HG02981 (cell line): Measurements from ENCODE around the gene TUBA4B.
"Not testable (repeated sequence)": the region's sequence is repeated elsewhere in the genome, so short reads cannot be mapped to it uniquely, and the experiment has no call there.

Experiments used
- ATAC-seq: cut with Tn5 transposase; IDR thresholded peaks from one replicate; pipeline ENCODE4 v1.9.1; 2021; ENCODE audit warnings: mild to moderate bottlenecking, moderate library complexity; ENCODE audit not compliant: unreplicated experiment

The TUBA4B gene

DNA sequence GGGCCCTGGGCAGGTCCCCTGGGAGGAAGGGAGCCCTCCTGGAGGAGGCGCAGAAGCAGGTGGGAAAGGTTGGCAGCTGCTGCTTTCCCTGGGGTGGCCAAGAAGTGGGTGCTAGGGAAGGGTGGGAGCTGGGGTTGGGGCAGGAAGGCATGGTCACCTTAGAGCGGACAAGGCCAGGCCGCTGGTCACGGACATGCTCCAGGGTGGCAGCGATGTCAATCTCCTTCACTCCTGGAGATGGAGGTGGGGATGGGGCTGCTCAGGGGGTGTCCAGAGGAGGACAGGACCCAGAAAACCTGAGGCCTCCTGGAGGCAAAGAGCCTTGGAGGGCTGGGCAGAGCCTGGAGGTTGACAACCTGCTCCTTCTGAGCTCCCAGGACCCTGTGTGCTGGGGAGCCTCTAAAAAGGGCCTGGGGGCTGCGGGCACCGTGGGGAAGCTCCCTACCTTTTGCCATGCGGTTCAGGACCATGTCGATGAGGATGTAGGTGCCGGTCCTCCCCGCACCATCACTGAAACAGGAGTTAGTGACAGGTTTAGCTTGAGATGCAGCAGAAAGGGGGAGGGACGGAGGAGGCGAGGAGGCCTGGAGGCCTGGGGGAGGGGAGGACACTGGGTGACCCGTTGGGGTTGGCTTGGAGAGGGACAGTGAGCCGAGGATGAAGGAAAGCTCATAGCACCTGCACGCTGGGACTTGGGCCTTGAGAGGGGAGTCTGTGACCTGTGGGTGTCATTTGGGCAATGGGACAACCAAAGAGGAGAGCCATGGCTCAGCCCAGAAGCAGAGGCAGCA lies 37.5 kb downstream of the TUBA4B start:
- no peak for ATAC-seq

DNA sequence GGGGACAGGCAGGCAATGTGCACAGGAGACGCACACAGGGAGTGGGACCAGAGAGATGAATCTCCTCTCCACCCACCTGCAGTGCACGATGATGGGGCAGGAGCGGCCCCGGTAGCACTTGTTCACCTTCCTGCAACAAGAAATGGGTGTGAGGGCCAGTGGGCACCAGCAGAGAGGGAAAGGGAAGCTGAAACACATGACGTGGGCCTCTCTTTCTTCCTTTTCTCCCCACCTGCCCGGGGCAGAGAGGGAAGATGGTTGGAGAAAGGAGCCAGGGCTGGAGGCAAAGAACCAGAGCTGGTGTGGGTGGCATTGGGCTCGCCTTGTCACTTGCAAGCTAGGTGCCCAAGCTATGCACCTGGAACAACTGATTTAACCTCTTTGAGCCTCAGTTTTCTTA lies 38.4 kb downstream of the TUBA4B start:
- no peak for ATAC-seq

DNA sequence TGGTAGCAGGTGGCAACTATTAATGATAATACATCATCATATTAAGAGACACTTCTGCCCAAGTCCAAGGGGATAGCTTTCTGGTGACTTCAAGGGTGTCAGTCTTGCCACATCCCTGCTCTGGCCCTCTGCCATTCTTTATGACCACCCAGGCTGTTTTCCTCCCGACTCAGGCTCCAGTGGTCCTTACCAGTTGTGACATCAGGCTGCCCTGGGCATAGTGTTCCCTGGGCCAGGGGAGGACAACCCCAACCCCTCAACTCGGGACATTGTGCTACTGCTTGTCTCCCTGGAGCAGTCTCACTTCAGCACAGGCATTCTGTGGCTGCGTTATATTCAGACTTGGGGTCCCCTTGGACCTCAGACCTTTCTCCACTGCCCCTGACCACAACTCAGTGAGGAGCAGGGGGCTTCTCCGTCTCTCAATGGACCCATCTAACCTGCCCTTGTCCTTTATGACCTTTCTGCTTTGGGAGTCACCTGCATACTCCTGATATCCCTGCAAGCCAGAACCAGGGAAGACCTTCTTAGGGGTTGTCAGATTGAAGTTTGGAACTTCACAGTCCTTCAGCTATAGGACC lies 39.0 kb downstream of the TUBA4B start:
- no peak for ATAC-seq

DNA sequence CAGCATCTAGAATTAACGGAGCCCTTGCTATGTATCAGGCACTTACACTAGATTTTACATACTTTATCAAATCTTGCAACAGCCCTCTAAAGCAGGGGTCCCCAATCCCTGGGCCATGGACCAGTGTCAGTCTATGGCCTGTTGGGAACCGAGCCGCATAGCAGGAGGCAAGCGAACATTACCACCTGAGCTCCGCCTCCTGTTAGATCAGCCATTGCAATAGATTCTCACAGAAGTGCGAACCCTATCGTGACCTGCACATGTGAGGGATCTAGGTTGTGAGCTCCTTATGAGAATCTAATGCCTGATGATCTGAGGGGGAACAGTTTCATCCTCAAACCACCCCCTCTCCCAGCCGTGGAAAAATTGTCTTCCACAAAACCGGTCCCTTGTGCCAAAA lies 39.6 kb downstream of the TUBA4B start:
- no peak for ATAC-seq

DNA sequence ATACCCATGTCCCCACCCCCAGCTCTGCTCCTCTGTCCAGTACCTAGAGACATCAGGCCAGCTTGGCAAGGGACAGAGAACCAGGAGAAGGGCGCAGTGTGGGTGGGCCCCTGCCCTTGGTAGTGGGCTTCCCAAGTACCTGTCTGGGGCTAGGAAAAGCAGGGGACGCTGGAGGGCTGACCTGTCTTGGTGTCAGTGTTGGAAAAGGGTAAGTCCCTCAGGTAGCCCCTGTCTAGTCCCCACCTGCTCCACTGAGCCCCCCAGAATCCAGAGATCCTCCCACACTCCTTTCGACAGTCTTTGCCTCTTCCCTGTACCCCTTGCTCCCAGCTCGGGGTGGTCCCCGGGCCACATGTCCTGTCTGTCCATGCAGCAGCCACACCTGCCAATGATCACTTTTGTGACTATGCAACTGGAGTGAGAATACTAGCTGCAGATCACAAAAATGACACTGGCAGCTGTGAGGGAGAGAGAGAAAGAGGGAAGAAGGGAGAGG lies 40.7 kb downstream of the TUBA4B start:
- ATAC-seq = no peak

DNA sequence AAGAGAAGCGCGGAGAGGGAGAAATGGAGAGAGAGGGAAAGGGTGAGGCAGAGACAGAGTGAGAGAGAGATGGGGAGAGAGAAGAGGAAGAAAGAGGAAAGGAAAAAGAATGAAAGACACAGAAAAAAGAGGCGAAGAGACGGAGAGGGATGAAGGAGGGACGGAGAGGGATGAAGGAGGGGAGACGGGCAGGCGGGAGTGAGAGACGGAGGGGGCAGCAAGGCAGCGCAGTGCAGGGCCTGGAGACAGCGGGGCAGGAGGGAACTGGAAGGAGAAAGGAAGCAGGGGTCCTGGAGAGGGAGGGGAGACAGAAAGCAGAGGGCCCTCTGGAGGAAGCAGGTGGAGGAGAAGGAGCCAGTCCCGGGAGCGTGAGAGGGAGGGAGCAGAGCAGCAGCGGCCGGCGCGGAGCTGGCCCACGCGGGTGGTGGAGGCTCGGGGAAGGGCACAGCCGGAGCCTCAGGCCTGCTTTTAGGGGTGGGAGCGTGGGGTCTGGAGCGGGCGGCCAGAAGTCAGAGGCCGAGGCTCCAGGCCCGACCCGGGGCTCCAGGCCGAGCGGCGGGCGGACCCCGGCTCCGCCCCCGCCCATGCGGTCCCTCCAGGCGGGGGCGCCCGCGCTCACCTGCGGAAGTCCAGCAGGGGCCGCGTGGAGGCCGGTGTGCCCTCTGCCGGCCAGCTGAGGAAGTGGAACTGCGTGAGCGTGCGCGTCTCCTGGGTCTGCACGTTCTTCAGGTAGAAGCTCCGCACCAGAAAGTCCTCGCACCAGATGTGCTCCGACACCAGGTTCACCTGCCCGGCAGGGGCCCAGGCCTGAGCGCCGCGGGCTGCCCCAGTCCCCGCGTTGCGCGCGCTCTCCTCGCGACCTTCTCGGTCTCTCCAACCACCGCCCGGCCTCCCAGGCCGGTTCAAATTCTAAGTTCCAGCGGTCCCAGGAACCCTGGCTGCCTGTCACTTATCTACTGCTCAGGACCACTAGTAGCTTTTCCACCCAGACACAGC lies 41.6 kb downstream of the TUBA4B start:
- ATAC-seq = peak; percentile 90

DNA sequence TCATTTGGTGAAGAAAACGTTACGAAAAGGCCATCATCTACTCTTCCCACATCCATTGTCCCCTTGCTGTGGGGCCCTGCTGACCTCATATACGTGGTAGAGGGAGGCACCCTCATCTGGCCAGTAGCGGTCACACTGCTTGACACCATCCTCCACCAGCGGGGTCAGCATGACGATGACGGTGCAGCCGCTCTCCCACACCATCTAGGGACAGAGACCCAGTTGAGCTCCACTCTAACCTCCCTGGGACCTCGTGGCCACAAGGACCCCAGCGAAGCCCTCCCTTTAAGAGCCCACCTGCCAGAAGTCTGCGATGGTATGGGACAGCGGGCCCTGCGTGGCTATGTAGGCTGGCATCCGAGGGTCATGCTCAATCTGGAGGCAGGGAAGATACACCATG lies 43.1 kb downstream of the TUBA4B start:
- no peak for ATAC-seq

DNA sequence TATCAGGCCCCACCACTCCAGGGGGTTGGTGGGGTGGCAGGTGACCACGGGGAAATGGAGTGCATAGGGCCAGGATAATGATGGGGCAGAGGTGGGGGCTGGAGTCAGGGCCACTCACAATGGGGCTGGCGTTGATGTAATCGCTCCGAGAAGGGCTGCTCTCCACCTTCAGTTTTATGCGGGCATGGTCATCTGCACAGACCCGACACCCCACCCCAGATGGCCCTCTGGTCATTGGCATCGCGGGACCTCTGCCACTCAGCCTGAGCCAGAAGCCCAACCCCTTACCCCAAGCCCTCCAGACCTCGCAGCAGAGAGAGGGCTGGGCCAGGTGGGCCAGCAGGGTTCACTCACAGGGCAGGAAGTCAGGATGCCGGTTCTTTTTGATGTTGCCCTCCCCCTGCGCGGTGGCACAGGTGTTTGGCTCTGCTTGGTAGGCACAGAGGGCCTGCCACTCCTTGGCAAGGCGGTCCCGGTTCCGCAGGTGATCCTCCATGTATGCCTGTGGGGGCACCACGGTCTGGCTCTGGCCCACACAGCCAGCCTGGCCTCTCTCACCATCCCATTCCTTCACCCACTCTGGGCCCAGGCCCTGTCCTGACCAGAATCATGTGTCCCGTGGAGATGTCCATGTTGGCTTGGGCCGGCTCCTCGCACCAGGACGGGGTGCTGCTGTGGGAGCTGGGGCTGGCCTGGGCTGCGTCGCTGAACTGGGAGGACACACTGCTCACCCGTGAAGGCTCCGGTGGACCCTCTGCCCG lies 43.8 kb downstream of the TUBA4B start:
- no peak for ATAC-seq

DNA sequence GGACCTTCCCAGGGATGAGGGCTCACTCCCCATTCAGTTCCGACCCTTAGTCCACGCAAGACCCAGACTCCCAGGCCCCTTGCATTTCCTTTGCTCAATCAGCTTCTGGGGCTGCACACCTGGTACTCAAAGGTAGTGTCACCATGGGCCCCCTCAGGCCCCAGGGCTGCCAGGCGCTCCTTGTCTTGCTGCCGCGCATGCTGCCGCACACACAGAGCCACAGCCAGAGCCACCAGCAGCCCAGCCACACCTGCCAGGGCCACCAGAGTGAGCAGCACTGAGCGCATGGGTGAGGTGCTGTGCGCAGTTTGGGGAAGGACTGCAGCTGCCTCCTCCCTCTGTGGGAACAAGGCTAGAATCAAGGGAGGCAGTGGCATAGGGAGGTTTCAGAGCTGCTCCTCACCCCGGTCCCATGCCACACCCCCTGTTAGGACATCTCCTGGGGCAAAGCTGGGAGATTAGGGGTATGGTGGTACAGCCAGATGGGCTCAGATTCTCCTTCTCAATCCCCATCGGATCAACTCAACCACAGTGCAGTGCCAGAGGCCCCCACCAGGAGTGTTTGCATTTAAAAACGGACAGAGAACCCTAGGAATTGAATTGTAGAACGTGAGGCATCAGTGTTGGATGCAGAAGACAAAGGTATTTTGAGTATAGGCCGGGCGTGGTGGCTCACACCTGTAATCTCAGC lies 44.9 kb downstream of the TUBA4B start:
- no peak for ATAC-seq

DNA sequence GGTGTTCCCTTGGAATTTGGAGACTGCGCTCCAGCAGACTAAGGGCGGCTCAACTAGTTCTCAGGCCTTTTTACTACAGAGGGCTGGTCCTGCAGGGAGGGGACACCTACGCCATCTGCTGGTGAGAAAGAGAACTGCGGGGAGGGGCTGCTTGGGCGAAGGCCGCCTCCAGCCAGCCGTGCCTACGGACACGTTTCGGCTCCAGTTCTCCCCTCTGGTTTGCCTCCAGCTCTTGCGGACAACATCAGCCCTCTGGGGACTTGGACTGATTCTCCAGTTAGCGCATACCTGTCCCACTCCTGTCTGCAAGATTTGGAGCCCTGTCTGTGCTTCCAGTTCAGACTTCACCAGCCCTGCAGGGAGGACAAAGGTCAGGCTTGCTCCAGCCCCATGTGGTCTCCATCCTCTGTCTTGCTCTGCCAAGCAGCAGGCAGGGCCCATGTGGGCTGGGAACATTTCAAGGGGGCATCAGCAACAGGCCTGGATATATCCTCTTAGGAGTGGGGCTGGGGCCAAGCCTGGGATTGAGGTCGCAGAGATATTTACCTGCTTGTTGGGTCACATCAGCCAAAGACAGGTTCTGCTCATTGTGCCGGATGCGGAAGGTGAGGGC lies 45.8 kb downstream of the TUBA4B start:
- peak; percentile 46 for ATAC-seq

DNA sequence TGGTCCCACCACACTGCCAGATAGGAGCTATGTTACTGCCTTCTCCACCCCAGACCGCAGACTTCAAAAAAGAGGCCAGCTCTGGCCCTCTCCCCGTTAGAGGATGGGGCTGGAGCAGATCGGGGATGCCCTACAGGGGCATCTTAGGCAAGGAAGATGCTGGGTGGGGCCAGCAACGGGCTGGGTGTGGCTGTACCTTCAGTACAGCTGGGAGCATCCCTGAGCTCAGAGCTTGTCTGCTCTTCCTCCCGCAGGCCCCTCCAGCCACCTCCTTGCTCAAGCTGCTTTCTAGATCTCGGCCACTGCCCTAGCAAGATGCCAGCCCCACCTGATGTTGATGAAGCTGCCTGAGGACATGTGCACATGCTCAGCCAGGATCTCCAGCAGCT lies 46.3 kb downstream of the TUBA4B start:
- ATAC-seq = no peak

DNA sequence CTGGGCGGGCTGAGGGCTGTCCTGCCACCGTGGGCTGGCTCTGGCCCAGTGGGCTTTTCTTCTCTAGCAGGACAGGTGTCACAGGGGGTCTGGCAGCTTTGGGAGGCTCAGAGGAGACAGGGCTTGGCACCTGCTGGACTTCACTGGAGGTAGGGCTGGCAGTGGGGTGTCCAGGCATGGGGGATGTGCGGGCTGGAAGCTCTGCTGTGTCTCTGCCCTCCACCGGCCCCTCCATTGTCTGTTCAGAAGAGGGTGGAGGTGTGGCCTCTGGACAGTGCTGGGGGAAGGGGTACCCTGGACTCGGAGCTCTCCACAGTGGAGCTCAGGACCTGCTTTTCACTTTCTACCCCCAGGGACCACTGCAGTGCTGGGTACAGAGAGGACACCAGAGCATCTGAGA lies 47.0 kb downstream of the TUBA4B start:
- no peak for ATAC-seq

DNA sequence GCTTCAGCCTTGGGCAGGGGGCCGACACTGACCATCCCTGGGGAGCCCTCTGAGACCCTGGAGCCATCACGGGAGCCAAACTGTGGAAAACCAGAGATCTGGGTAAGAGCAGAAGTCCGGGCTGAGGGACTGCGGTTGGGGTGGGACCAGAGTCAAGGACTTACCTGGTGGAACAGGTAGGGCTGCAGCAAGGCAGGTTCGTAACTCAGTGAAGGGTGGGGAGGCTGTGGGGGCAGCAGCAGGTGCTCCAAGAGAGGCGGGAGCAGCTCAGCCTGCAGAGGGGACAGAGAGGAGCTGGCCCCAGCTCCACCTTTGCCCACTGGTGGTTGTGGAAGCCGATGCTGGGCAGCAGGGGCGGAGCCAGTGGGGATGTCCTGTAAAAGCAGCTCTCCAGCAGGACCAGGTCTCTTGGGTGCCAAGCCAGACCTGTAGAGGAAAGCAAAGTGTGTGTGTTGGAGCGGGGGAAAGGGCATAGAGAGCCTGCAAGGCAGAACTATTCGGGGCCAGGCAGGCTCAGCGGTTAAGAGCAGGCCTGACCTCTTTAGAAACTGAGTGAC lies 49.4 kb downstream of the TUBA4B start:
- ATAC-seq = no peak

DNA sequence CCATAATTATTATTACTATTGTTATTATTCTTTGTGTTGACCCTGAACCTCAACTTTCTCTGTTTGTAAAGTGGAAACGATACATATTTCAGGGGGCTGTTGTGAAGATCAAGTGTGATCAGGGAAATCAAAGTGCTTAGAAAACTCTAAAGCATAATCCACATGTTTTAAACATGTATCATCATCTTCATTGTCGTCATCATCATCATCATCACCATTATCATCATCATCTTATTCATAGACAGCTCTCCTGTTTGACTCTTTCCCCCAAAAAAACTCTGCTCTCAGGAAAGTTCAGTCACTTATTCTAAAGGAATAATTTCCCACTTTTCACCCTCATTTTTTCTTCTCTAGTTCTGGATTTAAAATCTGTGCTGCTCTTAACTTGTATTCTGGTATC lies 51.2 kb downstream of the TUBA4B start:
- no peak for ATAC-seq

DNA sequence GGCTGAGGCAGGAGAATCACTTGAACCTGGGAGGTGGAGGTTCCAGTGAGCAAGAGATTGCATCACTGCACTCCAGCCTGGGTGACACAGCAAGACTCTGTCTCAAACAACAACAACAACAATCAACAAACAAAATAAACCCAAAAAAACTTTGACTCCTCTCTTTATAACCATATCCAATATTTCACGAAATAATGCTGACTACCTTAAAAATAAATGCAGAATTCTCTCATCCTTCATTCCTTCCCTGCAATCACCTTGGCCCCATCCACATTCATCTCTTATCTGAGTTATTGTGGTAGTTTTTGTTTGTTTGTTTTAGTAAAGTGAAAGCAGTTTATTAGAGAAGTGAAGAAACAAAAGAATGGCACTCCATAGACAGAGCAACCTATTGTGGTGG lies 53.0 kb downstream of the TUBA4B start:
- no peak for ATAC-seq

DNA sequence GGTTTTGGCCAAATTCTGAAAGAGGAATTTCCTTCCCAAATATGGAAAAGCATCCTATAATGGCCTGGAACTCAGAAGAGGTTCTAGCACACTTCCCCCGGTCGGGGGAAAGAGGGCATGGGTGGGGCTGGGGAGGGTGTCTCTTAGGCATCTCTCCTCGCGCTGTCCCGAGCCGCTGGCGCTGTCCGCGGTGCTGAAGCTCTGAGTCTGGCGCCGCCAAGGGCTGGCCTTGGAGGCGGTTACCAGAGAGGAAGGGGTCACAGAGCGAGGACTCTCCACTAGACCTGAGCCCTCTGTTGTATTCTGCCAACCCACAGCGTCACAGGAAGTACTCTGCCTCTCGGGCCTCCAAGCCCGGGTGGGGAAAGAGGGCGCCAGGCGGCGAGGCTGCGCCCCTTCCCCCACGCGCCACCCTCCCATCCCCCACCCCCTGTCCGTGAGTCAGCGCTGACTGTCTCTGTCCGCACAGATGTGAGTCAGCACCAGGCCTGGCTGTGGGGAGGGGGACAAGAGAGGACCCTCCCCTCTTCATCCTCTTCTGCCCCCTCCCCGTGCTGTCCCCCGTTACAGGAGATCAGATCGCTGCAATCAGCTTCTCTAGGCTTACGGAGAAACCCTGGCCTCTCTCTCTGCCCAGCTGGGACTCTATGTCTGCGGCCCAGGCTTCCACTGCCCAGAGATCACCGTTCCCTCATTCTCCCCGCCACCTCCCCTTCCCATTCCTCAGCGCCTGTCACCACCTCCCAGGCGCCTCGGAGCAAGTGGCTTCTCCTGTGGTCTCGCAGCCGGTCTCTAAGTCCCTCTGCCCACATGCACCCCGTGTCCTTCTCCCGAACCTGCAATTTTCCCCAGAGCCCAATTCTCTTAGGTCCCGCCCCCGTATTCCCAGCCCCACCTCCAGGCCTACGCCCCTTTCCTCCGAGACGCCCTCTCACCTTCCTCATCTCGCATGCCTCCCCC lies 55.4 kb downstream of the TUBA4B start:
- peak; percentile 56 for ATAC-seq

DNA sequence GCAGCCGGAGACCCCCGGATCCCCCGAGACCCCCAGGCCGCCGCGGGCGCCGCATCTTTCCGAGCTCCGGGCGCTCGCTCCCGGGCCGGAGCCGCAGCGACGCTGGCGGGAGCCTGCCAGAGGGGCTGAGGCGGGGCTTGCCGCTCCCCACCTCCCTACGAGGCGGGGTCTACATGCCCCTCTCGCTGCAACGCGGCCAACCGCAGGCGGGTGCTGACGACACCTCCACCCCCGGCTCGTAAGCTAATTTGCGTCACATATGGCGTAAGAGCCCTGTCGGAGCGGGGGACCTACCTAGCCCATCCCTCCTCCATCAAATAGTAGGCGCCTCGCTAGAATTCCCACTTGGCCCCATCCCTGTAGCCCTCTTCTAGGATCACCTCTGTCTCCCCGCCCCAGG lies 56.2 kb downstream of the TUBA4B start, which contains the start of gene PTPRN:
TSS of gene PTPRN (minus strand) at position 124 of the 400 bp plus-strand sequence. CDS start at position 55, 69 bp downstream.
- ATAC-seq = no peak

DNA sequence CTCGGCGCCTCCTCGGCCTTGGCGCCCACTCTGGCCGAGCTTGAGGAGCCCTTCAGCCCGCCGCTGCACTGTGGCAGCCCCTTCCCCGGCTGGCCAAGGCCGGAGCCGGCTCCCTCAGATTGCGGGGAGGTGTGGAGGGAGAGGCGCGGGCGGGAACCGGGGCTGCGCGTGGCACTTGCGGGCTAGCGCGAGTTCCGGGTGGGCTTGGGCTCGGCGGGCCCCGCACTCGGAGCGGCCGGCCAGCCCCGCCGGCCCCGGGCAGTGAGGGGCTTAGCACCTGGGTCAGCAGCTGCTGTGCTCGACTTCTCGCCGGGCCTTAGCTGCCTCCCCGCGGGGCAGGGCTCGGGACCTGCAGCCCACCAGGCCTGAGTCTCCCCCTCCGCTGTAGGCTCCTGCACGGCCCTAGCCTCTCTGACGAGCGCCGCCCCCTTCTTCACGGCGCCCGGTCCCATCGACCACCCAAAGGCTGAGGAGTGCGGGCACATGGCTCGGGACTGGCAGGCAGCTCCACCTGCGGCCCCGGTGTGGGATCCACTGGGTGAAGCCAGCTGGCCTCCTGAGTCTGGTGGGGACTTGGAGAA lies 59.7 kb downstream of the TUBA4B start:
- ATAC-seq = not testable (repeated sequence)
